ENCODE data around the gene CREG2. TPM values are rescaled to one million over a fixed set of nuclear protein-coding genes. Genes with fewer than 3 reads are reported as not detected.

CREG2 gene, protein sequence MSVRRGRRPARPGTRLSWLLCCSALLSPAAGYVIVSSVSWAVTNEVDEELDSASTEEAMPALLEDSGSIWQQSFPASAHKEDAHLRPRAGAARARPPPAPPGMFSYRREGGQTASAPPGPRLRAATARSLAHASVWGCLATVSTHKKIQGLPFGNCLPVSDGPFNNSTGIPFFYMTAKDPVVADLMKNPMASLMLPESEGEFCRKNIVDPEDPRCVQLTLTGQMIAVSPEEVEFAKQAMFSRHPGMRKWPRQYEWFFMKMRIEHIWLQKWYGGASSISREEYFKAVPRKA
- total RNA-seq (2022; extraction: Qiagen RNA extraction; ENCODE audit: low read depth), result 5.9 to 9.7 TPM (median 7.8 TPM) in 5 replicates

DNA sequence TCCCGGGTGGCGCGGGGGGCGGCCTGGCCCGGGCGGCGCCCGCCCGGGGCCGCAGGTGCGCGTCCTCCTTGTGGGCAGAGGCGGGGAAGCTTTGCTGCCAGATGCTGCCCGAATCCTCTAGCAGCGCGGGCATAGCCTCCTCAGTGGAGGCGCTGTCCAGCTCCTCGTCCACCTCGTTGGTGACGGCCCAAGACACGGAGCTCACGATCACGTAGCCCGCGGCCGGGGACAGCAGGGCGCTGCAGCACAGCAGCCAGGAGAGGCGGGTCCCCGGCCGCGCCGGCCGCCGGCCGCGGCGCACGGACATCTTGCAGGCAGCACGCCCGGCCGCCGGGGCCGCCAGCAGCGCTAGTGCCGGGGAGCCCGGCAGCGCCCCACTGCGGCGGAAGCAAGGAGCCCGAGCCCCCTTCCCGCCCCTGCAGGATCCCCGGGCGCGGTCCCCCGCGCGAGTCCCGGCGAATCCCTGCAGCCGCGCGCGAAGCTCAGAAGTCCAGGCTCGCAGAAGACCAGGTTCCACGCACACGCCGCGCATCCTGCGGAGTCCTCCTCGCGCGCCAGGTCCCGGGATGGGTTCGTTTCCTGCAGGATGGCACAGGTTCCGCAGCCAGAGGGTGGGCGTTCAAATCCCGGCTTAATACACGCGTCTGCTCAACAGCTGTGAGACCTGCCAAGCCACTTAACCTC is at the start of gene CREG2:
TSS of gene CREG2 (minus strand) at position 353 of the 684 bp plus-strand sequence. CDS start at position 307, 46 bp downstream.

DNA sequence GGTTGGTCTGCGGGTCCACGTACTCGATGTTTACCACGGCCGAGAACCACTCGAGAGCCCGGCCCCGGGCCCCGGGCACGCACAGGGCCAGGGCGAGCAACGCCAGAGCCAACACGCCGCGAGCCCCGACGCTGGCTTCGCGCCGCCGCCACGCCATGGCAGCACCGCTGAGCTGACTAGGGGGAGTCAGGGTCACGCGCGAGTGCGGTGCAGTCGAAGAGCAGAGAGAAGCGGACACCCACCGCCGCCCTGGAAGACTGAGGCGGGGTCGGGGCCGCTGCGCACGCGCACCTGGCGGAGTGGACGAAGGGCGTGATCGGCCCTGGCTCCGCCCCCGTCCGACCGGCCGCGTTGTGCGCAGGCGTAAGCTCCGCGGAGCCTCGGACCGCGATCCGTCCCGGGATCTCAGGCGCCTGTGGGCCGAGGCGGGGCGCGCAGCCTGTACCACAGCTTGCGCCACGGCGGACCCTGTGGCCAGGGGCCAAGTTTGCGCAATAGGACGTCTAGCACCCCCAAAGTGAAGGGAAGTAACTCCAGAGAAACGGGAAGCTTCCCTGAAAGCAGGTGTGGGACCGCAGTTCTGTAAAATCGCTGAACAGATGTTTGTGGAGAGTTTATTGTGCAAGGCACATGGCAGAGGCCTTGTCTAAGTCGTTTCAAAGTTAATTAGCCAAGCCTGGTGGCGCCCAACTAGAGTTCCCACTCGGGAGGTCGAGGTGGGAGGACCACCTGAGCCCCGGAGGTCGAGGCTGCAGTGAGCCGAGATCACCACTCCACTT is 78.7 kb downstream of the CREG2 start, which contains the start of gene RNF149:
TSS of gene RNF149 (minus strand) at position 270 of the 779 bp plus-strand sequence. CDS start at position 157, 113 bp downstream.

Other genes starting within 250 kb of the CREG2 start
- gene TBC1D8, start 236.1 kb downstream of the CREG2 start, total RNA-seq (2022; extraction: Qiagen RNA extraction; ENCODE audit: low read depth), result 26.2 to 40.4 TPM (median 35.5 TPM) in 5 replicates
- 39.6 to 46.9 TPM (median 41.9 TPM) in 5 replicates for gene CNOT11, start 134.6 kb downstream of the CREG2 start, total RNA-seq (2022; extraction: Qiagen RNA extraction; ENCODE audit: low read depth)
- 34.1 to 44.0 TPM (median 41.2 TPM) in 5 replicates for gene RNF149, start 78.8 kb downstream of the CREG2 start, total RNA-seq (2022; extraction: Qiagen RNA extraction; ENCODE audit: low read depth)
- gene RFX8, start 87.6 kb upstream of the CREG2 start, total RNA-seq (2022; extraction: Qiagen RNA extraction; ENCODE audit: low read depth), result not detected in 5 replicates